22Rv1 (cell line): ENCODE measurements around the gene GYPE.
"Not testable (repeated sequence)": the region's sequence is repeated elsewhere in the genome, so short reads cannot be mapped to it uniquely, and the experiment has no call there.

Source experiments
- ZFX ChIP-seq: fragments of 450-650 bp; IDR thresholded peaks from 2 replicates; pipeline ENCODE4 v1.6.1; 2017; ENCODE audit warnings: antibody characterized with exemption, borderline replicate concordance
- TF ChIP-seq, protein P1 (sequence below): fragments of 450-650 bp; IDR thresholded peaks from 2 replicates; pipeline ENCODE4 v1.5.1; 2017; ENCODE audit warnings: mild to moderate bottlenecking

DNA sequence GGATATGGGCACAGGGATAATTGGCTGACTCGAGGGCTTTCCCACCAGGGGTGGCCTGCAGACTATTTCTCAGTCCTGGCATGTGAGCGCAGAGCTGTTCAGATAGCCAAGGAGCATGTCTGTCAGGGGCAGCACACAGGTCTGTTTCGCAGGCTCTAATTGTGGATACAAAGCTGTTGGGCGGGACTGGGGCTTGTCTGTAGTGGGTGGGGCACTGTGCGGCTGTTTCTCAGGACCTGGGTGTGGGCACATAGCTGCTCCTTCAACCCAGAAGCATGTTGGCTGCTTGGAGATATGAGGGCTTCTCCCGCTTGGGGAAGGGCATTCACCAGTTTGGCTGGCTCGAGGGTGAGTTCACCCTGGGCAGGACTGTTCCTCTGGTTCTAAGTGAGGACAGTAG lies 65.9 kb downstream of the GYPE start:
- TF ChIP-seq, protein P1, sequence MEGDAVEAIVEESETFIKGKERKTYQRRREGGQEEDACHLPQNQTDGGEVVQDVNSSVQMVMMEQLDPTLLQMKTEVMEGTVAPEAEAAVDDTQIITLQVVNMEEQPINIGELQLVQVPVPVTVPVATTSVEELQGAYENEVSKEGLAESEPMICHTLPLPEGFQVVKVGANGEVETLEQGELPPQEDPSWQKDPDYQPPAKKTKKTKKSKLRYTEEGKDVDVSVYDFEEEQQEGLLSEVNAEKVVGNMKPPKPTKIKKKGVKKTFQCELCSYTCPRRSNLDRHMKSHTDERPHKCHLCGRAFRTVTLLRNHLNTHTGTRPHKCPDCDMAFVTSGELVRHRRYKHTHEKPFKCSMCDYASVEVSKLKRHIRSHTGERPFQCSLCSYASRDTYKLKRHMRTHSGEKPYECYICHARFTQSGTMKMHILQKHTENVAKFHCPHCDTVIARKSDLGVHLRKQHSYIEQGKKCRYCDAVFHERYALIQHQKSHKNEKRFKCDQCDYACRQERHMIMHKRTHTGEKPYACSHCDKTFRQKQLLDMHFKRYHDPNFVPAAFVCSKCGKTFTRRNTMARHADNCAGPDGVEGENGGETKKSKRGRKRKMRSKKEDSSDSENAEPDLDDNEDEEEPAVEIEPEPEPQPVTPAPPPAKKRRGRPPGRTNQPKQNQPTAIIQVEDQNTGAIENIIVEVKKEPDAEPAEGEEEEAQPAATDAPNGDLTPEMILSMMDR: not testable (repeated sequence)
- TF ChIP-seq ZFX: not testable (repeated sequence)
